WTC11 (cell line): ENCODE data around the gene AMMECR1L.

Experiments
- AFF4 ChIP-seq: sonication (generic); formaldehyde crosslinking; IDR thresholded peaks from 2 replicates; pipeline ENCODE4 v1.8.1; 2023; ENCODE audit warnings: mild to moderate bottlenecking, missing genetic modification reagents, borderline replicate concordance
- CREB1 ChIP-seq: sonication (generic); formaldehyde crosslinking; IDR thresholded peaks from 2 replicates; pipeline ENCODE4 v1.8.0; 2023; ENCODE audit warnings: mild to moderate bottlenecking, missing genetic modification reagents
- E2F4 ChIP-seq: sonication (generic); formaldehyde crosslinking; IDR thresholded peaks from 2 replicates; pipeline ENCODE4 v1.8.1; 2022; ENCODE audit warnings: low read depth, mild to moderate bottlenecking, moderate library complexity, missing genetic modification reagents, borderline replicate concordance
- JUN ChIP-seq: sonication (generic); formaldehyde crosslinking; IDR thresholded peaks from 2 replicates; pipeline ENCODE4 v1.8.0; 2023; ENCODE audit warnings: mild to moderate bottlenecking, missing genetic modification reagents
- NR2C2 ChIP-seq: sonication (generic); formaldehyde crosslinking; IDR thresholded peaks from 2 replicates; pipeline ENCODE4 v1.8.0; 2022; ENCODE audit warnings: mild to moderate bottlenecking, missing genetic modification reagents
- ZNF138 ChIP-seq: sonication (generic); formaldehyde crosslinking; conservative IDR thresholded peaks from 2 replicates; pipeline ENCODE4 v1.8.1; 2022; ENCODE audit warnings: mild to moderate bottlenecking, moderate library complexity, missing genetic modification reagents
- TF ChIP-seq, protein P1 (sequence below): fragments of 200-600 bp; IDR thresholded peaks from 2 replicates; pipeline ENCODE4 v1.8.0; 2022; ENCODE audit warnings: antibody characterized with exemption

DNA sequence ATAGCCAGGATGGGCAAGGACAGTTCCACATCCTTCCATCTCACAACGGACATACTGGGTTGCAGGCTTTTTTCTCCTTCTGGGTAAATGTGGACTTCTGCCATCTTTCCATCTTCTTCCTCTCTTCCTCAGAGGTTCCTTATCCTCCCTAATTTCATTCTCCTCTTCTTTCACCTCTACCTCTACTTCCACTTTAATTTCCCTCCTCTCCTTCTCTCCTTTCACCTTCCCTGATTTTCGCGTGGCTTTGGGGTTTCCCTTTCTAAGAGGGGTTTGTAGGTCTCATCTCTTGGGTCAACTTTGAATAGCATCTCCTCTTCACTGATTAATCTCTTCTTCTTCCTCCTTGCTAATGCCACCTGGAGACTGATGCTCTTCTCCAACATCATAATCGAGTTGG is 44.9 kb downstream of the AMMECR1L start:
- TF ChIP-seq CREB1 (CRISPR knock-in tag) (no peak), JUN (CRISPR knock-in tag) (no peak), E2F4 (CRISPR knock-in tag) (no peak), ZNF138 (no peak), NR2C2 (no peak), AFF4 (no peak)
- TF ChIP-seq, protein P1, sequence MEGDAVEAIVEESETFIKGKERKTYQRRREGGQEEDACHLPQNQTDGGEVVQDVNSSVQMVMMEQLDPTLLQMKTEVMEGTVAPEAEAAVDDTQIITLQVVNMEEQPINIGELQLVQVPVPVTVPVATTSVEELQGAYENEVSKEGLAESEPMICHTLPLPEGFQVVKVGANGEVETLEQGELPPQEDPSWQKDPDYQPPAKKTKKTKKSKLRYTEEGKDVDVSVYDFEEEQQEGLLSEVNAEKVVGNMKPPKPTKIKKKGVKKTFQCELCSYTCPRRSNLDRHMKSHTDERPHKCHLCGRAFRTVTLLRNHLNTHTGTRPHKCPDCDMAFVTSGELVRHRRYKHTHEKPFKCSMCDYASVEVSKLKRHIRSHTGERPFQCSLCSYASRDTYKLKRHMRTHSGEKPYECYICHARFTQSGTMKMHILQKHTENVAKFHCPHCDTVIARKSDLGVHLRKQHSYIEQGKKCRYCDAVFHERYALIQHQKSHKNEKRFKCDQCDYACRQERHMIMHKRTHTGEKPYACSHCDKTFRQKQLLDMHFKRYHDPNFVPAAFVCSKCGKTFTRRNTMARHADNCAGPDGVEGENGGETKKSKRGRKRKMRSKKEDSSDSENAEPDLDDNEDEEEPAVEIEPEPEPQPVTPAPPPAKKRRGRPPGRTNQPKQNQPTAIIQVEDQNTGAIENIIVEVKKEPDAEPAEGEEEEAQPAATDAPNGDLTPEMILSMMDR = no peak
